Loucy (cell line): ENCODE data around the gene UBE2O.

Experiments
- H2AFZ ChIP-seq: fragments of 200-600 bp; sonication (generic); 2 replicates; pipeline ENCODE4 v1.6.0; 2016; ENCODE audit warnings: antibody characterized with exemption, mild to moderate bottlenecking, low read length, moderate library complexity
- H3F3A ChIP-seq: fragments of 200-600 bp; 2 replicates; pipeline ENCODE4 v1.6.0; 2016; ENCODE audit warnings: antibody characterized with exemption, low read depth, mild to moderate bottlenecking
- H3K27me3 ChIP-seq: fragments of 200-600 bp; sonication (generic); 2 replicates; pipeline ENCODE4 v1.6.1; 2014; ENCODE audit warnings: low read length, mild to moderate bottlenecking; ENCODE audit not compliant: insufficient read depth, poor library complexity, severe bottlenecking
- H3K36me3 ChIP-seq: fragments of 200-600 bp; sonication (generic); 2 replicates; pipeline ENCODE4 v1.6.1; 2016; ENCODE audit warnings: low read length; ENCODE audit not compliant: insufficient read depth
- H3K4me1 ChIP-seq: fragments of 200-600 bp; sonication (generic); 2 replicates; pipeline ENCODE4 v1.5.1; 2014; ENCODE audit warnings: low read length, mild to moderate bottlenecking; ENCODE audit not compliant: insufficient read depth, poor library complexity, severe bottlenecking
- H3K4me2 ChIP-seq: fragments of 200-600 bp; sonication (generic); 2 replicates; pipeline ENCODE4 v1.6.0; 2014; ENCODE audit warnings: antibody characterized with exemption, low read length, low read depth, mild to moderate bottlenecking; ENCODE audit not compliant: poor library complexity, severe bottlenecking
- H3K4me3 ChIP-seq: fragments of 200-600 bp; sonication (generic); 2 replicates; pipeline ENCODE4 v1.5.1; 2014; ENCODE audit warnings: low read length, mild to moderate bottlenecking, mixed read lengths; ENCODE audit not compliant: poor library complexity, severe bottlenecking
- H3K79me2 ChIP-seq: fragments of 200-600 bp; sonication (generic); 2 replicates; pipeline ENCODE4 v1.6.1; 2014; ENCODE audit warnings: low read length; ENCODE audit not compliant: insufficient read depth
- H3K9ac ChIP-seq: fragments of 200-600 bp; sonication (generic); 2 replicates; pipeline ENCODE4 v1.6.0; 2014; ENCODE audit warnings: mild to moderate bottlenecking, low read depth, low read length, moderate library complexity; ENCODE audit not compliant: poor library complexity, severe bottlenecking
- H3K9me2 ChIP-seq: fragments of 200-600 bp; sonication (generic); replicated peaks from 2 replicates; pipeline ENCODE4 v1.6.1; 2016; ENCODE audit warnings: low read depth, low read length, mixed read lengths
- H3K9me3 ChIP-seq: fragments of 200-600 bp; sonication (generic); 2 replicates; pipeline ENCODE4 v1.6.1; 2014; ENCODE audit warnings: mild to moderate bottlenecking, antibody characterized with exemption, low read length, low read depth; ENCODE audit not compliant: insufficient read depth
- H4K20me1 ChIP-seq: fragments of 200-600 bp; sonication (generic); 2 replicates; pipeline ENCODE4 v1.6.0; 2014; ENCODE audit warnings: antibody characterized with exemption, low read length, mild to moderate bottlenecking; ENCODE audit not compliant: insufficient read depth, poor library complexity, severe bottlenecking
- EZH2phosphoT487 ChIP-seq: fragments of 200-600 bp; IDR thresholded peaks from 2 replicates; pipeline ENCODE4 v1.6.1; 2018; ENCODE audit warnings: antibody characterized with exemption, mild to moderate bottlenecking, moderate library complexity, borderline replicate concordance
- TF ChIP-seq, protein P1 (sequence below): fragments of 200-600 bp; sonication (generic); conservative IDR thresholded peaks from 2 replicates; pipeline ENCODE4 v1.5.1; 2014; ENCODE audit warnings: mild to moderate bottlenecking, antibody characterized with exemption, low read length

The UBE2O gene

GRCh38 chr17:76477576-76477975 is 24.6 kb upstream of the UBE2O start:
- H3K9ac ChIP-seq = no peak overlapping the region

GRCh38 chr17:76476736-76477135 is 23.8 kb upstream of the UBE2O start:
- Histone ChIP-seq H3K9me3 (no peaks in the 10 kb centered on the region), H3F3A (no peaks in the 10 kb centered on the region), H3K4me1 (peaks cover 12% of the 10 kb centered on the region), H3K27me3 (no peaks in the 10 kb centered on the region), H3K36me3 (no peaks in the 10 kb centered on the region), H3K79me2 (no peaks in the 10 kb centered on the region), H3K4me2 (no peak overlapping the region), H3K4me3 (no peak overlapping the region), H4K20me1 (no peaks in the 10 kb centered on the region), H3K9me2 (no peaks in the 10 kb centered on the region), H2AFZ (no peak overlapping the region), H3K9ac (no peak overlapping the region)
- no peak for TF ChIP-seq EZH2phosphoT487
- TF ChIP-seq, protein P1, sequence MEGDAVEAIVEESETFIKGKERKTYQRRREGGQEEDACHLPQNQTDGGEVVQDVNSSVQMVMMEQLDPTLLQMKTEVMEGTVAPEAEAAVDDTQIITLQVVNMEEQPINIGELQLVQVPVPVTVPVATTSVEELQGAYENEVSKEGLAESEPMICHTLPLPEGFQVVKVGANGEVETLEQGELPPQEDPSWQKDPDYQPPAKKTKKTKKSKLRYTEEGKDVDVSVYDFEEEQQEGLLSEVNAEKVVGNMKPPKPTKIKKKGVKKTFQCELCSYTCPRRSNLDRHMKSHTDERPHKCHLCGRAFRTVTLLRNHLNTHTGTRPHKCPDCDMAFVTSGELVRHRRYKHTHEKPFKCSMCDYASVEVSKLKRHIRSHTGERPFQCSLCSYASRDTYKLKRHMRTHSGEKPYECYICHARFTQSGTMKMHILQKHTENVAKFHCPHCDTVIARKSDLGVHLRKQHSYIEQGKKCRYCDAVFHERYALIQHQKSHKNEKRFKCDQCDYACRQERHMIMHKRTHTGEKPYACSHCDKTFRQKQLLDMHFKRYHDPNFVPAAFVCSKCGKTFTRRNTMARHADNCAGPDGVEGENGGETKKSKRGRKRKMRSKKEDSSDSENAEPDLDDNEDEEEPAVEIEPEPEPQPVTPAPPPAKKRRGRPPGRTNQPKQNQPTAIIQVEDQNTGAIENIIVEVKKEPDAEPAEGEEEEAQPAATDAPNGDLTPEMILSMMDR = no peak

More at GRCh38 chr17:76477576-76477975, 24.6 kb upstream of the UBE2O start:
- H3K4me3 ChIP-seq = no peak overlapping the region
- H3F3A ChIP-seq = no peaks in the 10 kb centered on the region
- H3K27me3 ChIP-seq = no peaks in the 10 kb centered on the region
- H2AFZ ChIP-seq = no peak overlapping the region
- no peaks in the 10 kb centered on the region for H4K20me1 ChIP-seq
- no peaks in the 10 kb centered on the region for H3K9me2 ChIP-seq
- H3K9me3 ChIP-seq = no peaks in the 10 kb centered on the region
- TF ChIP-seq, protein P1 = no peak
- no peak for TF ChIP-seq EZH2phosphoT487
- H3K4me2 ChIP-seq = no peak overlapping the region
- H3K36me3 ChIP-seq = no peaks in the 10 kb centered on the region
- peaks cover 12% of the 10 kb centered on the region for H3K4me1 ChIP-seq
- no peaks in the 10 kb centered on the region for H3K79me2 ChIP-seq

DNA sequence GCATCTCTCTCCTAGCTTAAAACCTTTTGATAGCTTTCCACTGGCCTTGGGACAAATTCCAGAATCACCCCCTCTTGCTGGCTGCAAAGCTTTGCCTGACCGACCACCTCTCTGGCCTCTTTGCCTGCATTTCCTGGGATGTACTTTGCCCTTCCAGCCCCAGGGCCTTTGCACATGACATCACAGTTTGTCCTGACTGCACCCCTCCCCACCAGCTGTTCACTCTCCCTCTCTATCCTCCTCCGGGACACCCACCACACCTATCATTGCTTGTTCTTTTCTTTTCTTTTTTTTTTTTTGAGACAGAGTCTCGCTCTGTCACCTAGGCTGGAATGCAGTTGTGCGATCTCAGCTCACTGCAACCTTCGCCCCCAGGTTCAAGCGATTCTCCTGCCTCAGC is 22.4 kb upstream of the UBE2O start:
- no peaks in the 10 kb centered on the region for H3K79me2 ChIP-seq
- H3K9me3 ChIP-seq = no peaks in the 10 kb centered on the region
- no peaks in the 10 kb centered on the region for H4K20me1 ChIP-seq
- no peak overlapping the region for H3K9ac ChIP-seq
- H3K9me2 ChIP-seq = no peaks in the 10 kb centered on the region
- H3K27me3 ChIP-seq = no peaks in the 10 kb centered on the region
- H2AFZ ChIP-seq = no peak overlapping the region
- H3K4me3 ChIP-seq = no peak overlapping the region
- H3K36me3 ChIP-seq = no peaks in the 10 kb centered on the region
- TF ChIP-seq EZH2phosphoT487 = no peak
- TF ChIP-seq, protein P1 = no peak
- H3F3A ChIP-seq = no peaks in the 10 kb centered on the region
- H3K4me2 ChIP-seq = no peak overlapping the region
- peaks cover under 1% of the 10 kb centered on the region for H3K4me1 ChIP-seq
